Right ventricle myocardium superior (tissue), 1 donor: Measurements from ENCODE around the gene TNFAIP1. TPM values are rescaled to one million over a fixed set of nuclear protein-coding genes. Genes with fewer than 3 reads are reported as not detected.

Experiments used
- ATAC-seq: fragments of 200-7000 bp; cut with Tn5 transposase; one replicate; pipeline ENCODE4 v1.9.1; 2020; ENCODE audit warnings: mild to moderate bottlenecking; ENCODE audit not compliant: poor library complexity
- DNase-seq: peaks from one replicate; pipeline ENCODE4 v3.0.0-alpha.2; 2020
- intact Hi-C: fragments of 100-400 bp; cut with DNase I; formaldehyde crosslinking; loops from one replicate; pipeline ENCODE4 v1.11.2; 2022
- microRNA-seq: library from miRNA; unstranded; fragments of <30 nt; microRNA quantifications from one replicate; pipeline ENCODE4 v1.2.0, GENCODE V29; 2020
- total RNA-seq: library from RNA; stranded (reverse); fragmentation: NEBNext Ultra II Directional; extraction: Animal tissue kit (Norgen Biotek cat#: 25700); gene quantifications from one replicate; pipeline ENCODE4 v1.2.1, GENCODE V29; 2021
- donor health status: DM: no; HTN: yes; CAD: no; lungs with severe emphysema.

TNFAIP1 gene
- total RNA-seq, 1 donor from 2014 or later: 33.8 TPM

- ATAC-seq (no peak), DNase-seq (no peak)
- intact Hi-C loops: no loop called here
These were observed 52.5 kb downstream of the TNFAIP1 start for GRCh38 chr17:28388106-28388505.

- ATAC-seq (no peak), DNase-seq (no peak)
- intact Hi-C loops: no loop called here
These were observed 54.6 kb downstream of the TNFAIP1 start for GRCh38 chr17:28390141-28390540.

GRCh38 chr17:28390563-28390962 is 55.0 kb downstream of the TNFAIP1 start:
- DNase-seq: no peak
- intact Hi-C loops: no loop called here
- no peak for ATAC-seq

- no peak for ATAC-seq
- no peak for DNase-seq
- intact Hi-C loops: no loop called here
These were observed 55.4 kb downstream of the TNFAIP1 start for GRCh38 chr17:28390984-28391383.

GRCh38 chr17:28391401-28391800 is 55.8 kb downstream of the TNFAIP1 start:
- intact Hi-C loops: no loop called here
- ATAC-seq: no peak
- DNase-seq: no peak

GRCh38 chr17:28392491-28392890 is 56.9 kb downstream of the TNFAIP1 start:
- DNase-seq (no peak), ATAC-seq (no peak)
- intact Hi-C loops: no loop called here

- no peak for ATAC-seq
- intact Hi-C loops: no loop called here
These were observed 59.0 kb downstream of the TNFAIP1 start for GRCh38 chr17:28394337-28395116.

GRCh38 chr17:28395426-28395825 is 59.9 kb downstream of the TNFAIP1 start:
- intact Hi-C loops: no loop called here
- DNase-seq: no peak
- no peak for ATAC-seq

More at GRCh38 chr17:28394337-28395116, 59.0 kb downstream of the TNFAIP1 start:
- no peak for DNase-seq

- ATAC-seq (no peak), DNase-seq (no peak)
- intact Hi-C loops: no loop called here
These were observed 60.4 kb downstream of the TNFAIP1 start for GRCh38 chr17:28395968-28396367.

Small RNA genes lying within 50 kb of the gene (microRNA-seq; reads per million reads assigned to microRNA genes)
- gene MIR4723: not detected

Other genes with a start within 250 kb of the TNFAIP1 start
- gene TMEM97, start 16.6 kb upstream of the TNFAIP1 start, total RNA-seq: 2.0 TPM
- gene IFT20, start 289 bp upstream of the TNFAIP1 start, total RNA-seq: 11.2 TPM
- gene POLDIP2, start 21.8 kb downstream of the TNFAIP1 start, total RNA-seq: 158 TPM
- not detected for gene SEBOX, start 29.4 kb downstream of the TNFAIP1 start, total RNA-seq
- 30.2 TPM for gene VTN, start 34.5 kb downstream of the TNFAIP1 start, total RNA-seq
- gene SARM1, start 35.9 kb downstream of the TNFAIP1 start, total RNA-seq: 5.0 TPM
- 6.3 TPM for gene SLC46A1, start 70.5 kb downstream of the TNFAIP1 start, total RNA-seq
- not detected for gene SLC13A2, start 137.9 kb downstream of the TNFAIP1 start, total RNA-seq
- not detected for gene FOXN1, start 170.6 kb downstream of the TNFAIP1 start, total RNA-seq
- 22.6 TPM for gene UNC119, start 216.9 kb downstream of the TNFAIP1 start, total RNA-seq
- gene PIGS, start 235.8 kb downstream of the TNFAIP1 start, total RNA-seq: 33.4 TPM
- gene ALDOC, start 241.1 kb downstream of the TNFAIP1 start, total RNA-seq: 353 TPM